ENCODE measurements around the gene ARL8B.

The ARL8B gene

GRCh38 chr3:5217824-5218595, 95.9 kb downstream of the ARL8B start:
- peak; percentile 9 for DNase-seq

- DNase-seq: no peak
Observed at GRCh38 chr3:5218815-5219214, 96.7 kb downstream of the ARL8B start.

- no peak for DNase-seq
Observed at GRCh38 chr3:5219216-5219615, 97.1 kb downstream of the ARL8B start.

- no peak for DNase-seq
Observed at GRCh38 chr3:5220193-5220592, 98.1 kb downstream of the ARL8B start.

GRCh38 chr3:5220667-5221431, 98.8 kb downstream of the ARL8B start:
- no peak for DNase-seq

GRCh38 chr3:5221701-5222100, 99.6 kb downstream of the ARL8B start:
- no peak for DNase-seq

GRCh38 chr3:5222283-5223005, 100.4 kb downstream of the ARL8B start:
- DNase-seq: no peak

GRCh38 chr3:5226783-5227182, 104.7 kb downstream of the ARL8B start:
- no peak for DNase-seq

GRCh38 chr3:5227812-5228211, 105.7 kb downstream of the ARL8B start:
- DNase-seq: no peak

GRCh38 chr3:5229414-5229813, 107.3 kb downstream of the ARL8B start:
- DNase-seq: no peak

Data from DMS79 (cell line).